ENCODE data around the gene USP24. TPM values are rescaled to one million over a fixed set of nuclear protein-coding genes. Genes with fewer than 3 reads are reported as not detected.
"Not testable (repeated sequence)": the region's sequence is repeated elsewhere in the genome, so short reads cannot be mapped to it uniquely, and the experiment has no call there.

USP24 gene
- total RNA-seq, 4 donors from 2014 or later, result 14.9 to 66.1 (median 44.1) TPM

GRCh38 chr1:55192093-55192492 is 23.1 kb downstream of the USP24 start:
- Histone ChIP-seq H3K36me3 (no peaks in the 10 kb centered on the region), H3K4me1 (no peaks in the 10 kb centered on the region), H3K4me3 (no peak overlapping the region), H3K9me3 (no peaks in the 10 kb centered on the region), H3K27me3 (no peaks in the 10 kb centered on the region), H3K27ac (no peak overlapping the region)
- intact Hi-C loops (cut with DNase I; ENCODE audit: low total_unique reads), result no loop called here
- DNase-seq, result no peak
- TF ChIP-seq POLR2A (IDR thresholded peaks at IDR 0.05) (no peak), CTCF (IDR thresholded peaks at IDR 0.05) (no peak)

GRCh38 chr1:55191219-55191952 is 23.8 kb downstream of the USP24 start:
- H3K27ac ChIP-seq; H3K36me3 ChIP-seq; H3K4me3 ChIP-seq; DNase-seq; intact Hi-C loops (cut with DNase I; ENCODE audit: low total_unique reads); H3K27me3 ChIP-seq; H3K4me1 ChIP-seq; H3K9me3 ChIP-seq: not testable (repeated sequence)

GRCh38 chr1:55190109-55190508 is 25.1 kb downstream of the USP24 start:
- intact Hi-C loops (cut with DNase I; ENCODE audit: low total_unique reads), result no loop called here
- Histone ChIP-seq H3K9me3 (no peaks in the 10 kb centered on the region), H3K36me3 (no peaks in the 10 kb centered on the region), H3K4me3 (no peak overlapping the region), H3K4me1 (no peaks in the 10 kb centered on the region), H3K27ac (no peak overlapping the region), H3K27me3 (no peaks in the 10 kb centered on the region)
- TF ChIP-seq CTCF (IDR thresholded peaks at IDR 0.05) (no peak), POLR2A (IDR thresholded peaks at IDR 0.05) (no peak)
- DNase-seq, result no peak

- no peak for DNase-seq
- Histone ChIP-seq H3K27me3 (no peaks in the 10 kb centered on the region), H3K9me3 (no peaks in the 10 kb centered on the region), H3K27ac (no peak overlapping the region), H3K4me3 (no peak overlapping the region), H3K36me3 (no peaks in the 10 kb centered on the region), H3K4me1 (no peaks in the 10 kb centered on the region)
- TF ChIP-seq POLR2A (IDR thresholded peaks at IDR 0.05) (no peak), CTCF (IDR thresholded peaks at IDR 0.05) (no peak)
- intact Hi-C loops (cut with DNase I; ENCODE audit: low total_unique reads), result no loop called here
These were observed 26.3 kb downstream of the USP24 start for GRCh38 chr1:55188909-55189308.

- no peak overlapping the region for H3K4me3 ChIP-seq
- no peak for TF ChIP-seq CTCF (IDR thresholded peaks at IDR 0.05)
- TF ChIP-seq POLR2A (IDR thresholded peaks at IDR 0.05), result no peak
- H3K9me3 ChIP-seq, result no peaks in the 10 kb centered on the region
- H3K27ac ChIP-seq, result no peak overlapping the region
- H3K36me3 ChIP-seq, result no peaks in the 10 kb centered on the region
- intact Hi-C loops (cut with DNase I; ENCODE audit: low total_unique reads), result no loop called here
- DNase-seq, result no peak
- no peaks in the 10 kb centered on the region for H3K27me3 ChIP-seq
- no peaks in the 10 kb centered on the region for H3K4me1 ChIP-seq
These were observed 29.3 kb downstream of the USP24 start for GRCh38 chr1:55185832-55186231.

- Histone ChIP-seq H3K9me3 (no peaks in the 10 kb centered on the region), H3K4me3 (no peak overlapping the region), H3K27ac (no peak overlapping the region), H3K27me3 (no peaks in the 10 kb centered on the region), H3K4me1 (no peaks in the 10 kb centered on the region), H3K36me3 (no peaks in the 10 kb centered on the region)
- no peak for DNase-seq
- intact Hi-C loops (cut with DNase I; ENCODE audit: low total_unique reads), result no loop called here
- TF ChIP-seq POLR2A (IDR thresholded peaks at IDR 0.05) (no peak), CTCF (IDR thresholded peaks at IDR 0.05) (no peak)
These were observed 30.3 kb downstream of the USP24 start for GRCh38 chr1:55184859-55185258.

Data from uterus (tissue), 4 donors.